ENCODE measurements around the gene CNPY1.

The CNPY1 gene

DNA sequence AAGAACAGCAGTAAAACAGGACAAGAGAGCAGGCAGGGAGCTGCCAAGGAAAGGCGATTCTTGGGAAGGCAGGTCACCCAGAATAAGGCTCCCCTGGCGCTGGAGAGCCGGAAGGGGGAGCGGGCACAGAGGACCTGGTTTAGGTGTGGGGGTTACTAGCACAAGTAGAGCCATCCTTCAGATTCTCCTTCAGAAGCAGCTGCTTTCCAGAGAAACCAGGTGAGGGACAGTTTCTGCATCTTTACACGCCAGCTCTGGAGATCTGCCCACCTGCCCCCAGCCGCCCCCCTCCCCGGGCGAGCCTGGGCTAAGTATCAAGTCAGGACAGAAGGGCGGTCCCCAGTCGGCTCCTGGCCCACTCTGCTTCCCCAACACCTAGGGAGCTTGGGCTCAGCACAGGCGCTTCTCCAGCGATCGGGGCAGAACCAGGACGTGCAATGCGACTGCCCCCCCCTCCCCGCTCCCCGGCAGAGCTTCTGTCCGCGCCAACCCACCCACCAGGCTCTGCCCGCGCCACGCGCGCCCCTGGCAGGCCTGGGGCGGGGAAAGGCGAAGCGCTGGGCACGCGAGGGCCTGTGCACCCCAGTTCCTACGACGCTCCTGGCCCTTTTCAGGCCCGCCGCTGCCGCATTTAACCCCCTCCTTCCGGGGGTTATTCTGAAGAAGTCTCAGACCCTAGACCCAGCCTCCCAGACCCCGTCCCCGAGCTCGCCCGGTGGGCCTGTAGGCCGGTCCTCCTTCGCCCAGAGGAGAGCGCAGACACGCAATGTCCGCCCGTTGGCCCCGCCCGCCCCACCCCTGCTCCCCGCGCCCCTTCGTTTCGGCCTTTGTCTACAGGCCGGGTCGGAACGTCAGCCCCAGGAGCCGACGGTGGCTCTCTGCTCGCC is 92.8 kb downstream of the CNPY1 start:
- H3K4me3 ChIP-seq (ENCODE audit: low read length), result peak overlapping the region; percentile 44

DNA sequence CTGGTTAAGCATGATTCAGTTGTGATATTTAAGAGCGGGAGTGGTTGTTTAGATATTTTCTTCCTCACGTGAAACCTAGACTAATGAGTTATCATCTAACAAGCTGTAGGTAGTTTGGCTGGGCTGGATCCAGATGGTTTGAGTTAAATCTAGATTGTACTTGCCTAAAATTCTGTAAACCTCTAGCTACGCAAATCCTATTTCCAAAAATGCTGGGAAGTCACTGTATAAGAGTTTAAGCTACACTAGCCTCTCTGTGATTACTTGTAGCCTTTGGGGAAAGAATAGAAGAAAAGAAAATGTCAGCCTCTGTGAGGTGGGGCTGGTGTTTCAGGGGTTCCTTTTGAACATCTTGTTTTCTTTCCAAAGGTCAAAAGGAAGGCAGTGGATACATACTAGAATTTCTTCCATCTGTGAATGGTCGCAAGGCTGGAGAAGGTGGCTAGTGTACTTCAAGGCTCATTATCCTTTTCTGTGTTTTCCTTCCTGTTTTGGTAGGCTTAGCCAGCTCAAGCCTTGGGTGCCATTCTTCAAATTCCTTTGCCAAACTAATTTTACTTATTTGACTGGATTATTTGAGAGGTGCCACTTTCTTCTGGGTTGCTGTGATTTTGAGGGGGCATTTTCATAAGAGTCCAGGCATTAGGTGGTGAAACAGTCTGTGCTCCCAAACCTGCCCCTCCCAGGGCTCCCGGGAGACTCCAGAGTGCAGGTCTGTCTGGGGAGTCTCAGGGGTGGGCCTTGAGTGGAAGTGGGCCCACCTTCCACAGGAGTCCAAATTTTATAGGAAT is 93.7 kb downstream of the CNPY1 start:
- H3K9me3 ChIP-seq (ENCODE audit: low read length), result no peaks in the 10 kb centered on the region
- H3K4me3 ChIP-seq (ENCODE audit: low read length), result no peak overlapping the region
- H3K4me1 ChIP-seq (ENCODE audit: insufficient read depth, low read length), result peaks cover 49% of the 10 kb centered on the region
- H2AFZ ChIP-seq (ENCODE audit: low read depth, low read length), result no peak overlapping the region
- H3K36me3 ChIP-seq (ENCODE audit: insufficient read depth, low read length), result no peaks in the 10 kb centered on the region
- peaks cover 88% of the 10 kb centered on the region for H3K27me3 ChIP-seq (ENCODE audit: insufficient read depth, low read length)

More for the DNA sequence above, 92.8 kb downstream of the CNPY1 start:
- peaks cover 80% of the 10 kb centered on the region for H3K27me3 ChIP-seq (ENCODE audit: insufficient read depth, low read length)
- peaks cover 46% of the 10 kb centered on the region for H3K4me1 ChIP-seq (ENCODE audit: insufficient read depth, low read length)
- no peaks in the 10 kb centered on the region for H3K36me3 ChIP-seq (ENCODE audit: insufficient read depth, low read length)
- no peaks in the 10 kb centered on the region for H3K9me3 ChIP-seq (ENCODE audit: low read length)
- peak overlapping the region; percentile 74 for H2AFZ ChIP-seq (ENCODE audit: low read depth, low read length)

DNA sequence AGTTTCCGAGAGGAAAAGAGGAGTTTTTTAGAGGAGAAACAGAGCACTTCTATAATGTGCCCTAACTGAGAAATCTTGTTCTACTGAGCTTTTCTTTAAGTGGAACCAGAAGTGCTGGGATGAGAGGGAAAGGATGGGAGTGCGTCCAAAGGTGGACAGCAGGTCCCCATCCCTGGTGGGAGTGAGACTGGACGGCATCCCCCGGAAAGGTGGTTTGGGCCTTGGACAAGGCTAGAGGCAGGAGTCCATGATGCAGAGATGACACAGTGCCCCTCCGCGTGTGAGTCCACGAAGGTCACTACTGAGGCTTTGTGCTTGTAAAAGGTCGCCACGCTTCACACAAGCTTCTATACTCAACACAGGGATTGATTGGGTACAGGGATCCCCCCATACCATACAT is 94.5 kb downstream of the CNPY1 start:
- Histone ChIP-seq H3K27me3 (ENCODE audit: insufficient read depth, low read length) (peaks cover 96% of the 10 kb centered on the region), H3K4me1 (ENCODE audit: insufficient read depth, low read length) (peaks cover 46% of the 10 kb centered on the region), H3K4me3 (ENCODE audit: low read length) (no peak overlapping the region), H3K9me3 (ENCODE audit: low read length) (no peaks in the 10 kb centered on the region), H3K36me3 (ENCODE audit: insufficient read depth, low read length) (no peaks in the 10 kb centered on the region), H2AFZ (ENCODE audit: low read depth, low read length) (no peak overlapping the region)

Data from neuron (in vitro differentiated cells).